ENCODE measurements around the gene SLC6A9.
A peak's percentile ranks its signal among the peaks of the same experiment; 100 is the strongest.

Gene SLC6A9

DNA sequence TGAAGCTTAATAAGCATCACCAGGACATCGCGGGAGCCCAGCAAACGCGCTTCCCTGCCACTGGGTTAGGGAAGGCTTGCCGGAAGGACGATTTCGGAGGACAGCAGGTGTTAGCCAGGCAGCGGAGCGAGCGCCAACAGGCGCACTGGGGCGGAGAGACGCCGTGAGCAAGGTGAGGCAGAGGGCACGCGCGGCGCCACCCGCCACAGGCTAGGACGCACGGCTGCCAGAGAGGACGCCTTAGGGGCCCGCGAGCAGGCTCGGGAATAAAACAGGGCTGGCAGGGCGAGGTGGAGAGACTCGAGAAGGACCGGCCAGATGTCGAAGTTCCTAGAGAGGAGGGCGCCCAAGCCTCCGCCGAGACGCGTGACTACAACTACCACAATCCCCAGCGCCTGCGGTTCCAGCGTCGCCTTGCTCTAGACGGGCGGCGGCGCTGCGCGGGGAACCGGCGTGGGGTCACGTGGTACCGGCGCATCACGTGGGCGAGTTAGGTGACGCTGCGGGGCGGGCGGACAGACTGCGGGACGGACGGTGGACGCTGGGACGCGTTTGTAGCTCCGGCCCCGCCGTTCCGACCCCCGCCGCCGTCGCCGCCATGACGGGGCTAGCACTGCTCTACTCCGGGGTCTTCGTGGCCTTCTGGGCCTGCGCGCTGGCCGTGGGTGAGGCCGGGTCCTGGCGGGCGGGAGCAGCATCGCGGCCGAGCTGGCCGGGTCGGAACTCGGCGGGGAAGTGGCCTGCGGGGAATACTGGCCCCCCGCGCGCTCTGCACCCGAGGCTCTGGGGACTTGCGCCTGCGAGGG is 56.6 kb downstream of the SLC6A9 start, which contains the start of gene ATP6V0B:
TSS of gene ATP6V0B (plus strand) at position 518 of the 806 bp plus-strand sequence. CDS start at position 599, 81 bp downstream.
- POLR2A ChIA-PET: interaction anchor here (0.7 to 3.5 kb wide), 16 partner anchors 9 to 324 kb away, joined by 3 to 25 read pairs (median 5); partner anchors contain the start of genes CCDC24, IPO13 and ST3GAL3
- TF ChIP-seq CTBP1 (IDR thresholded peaks at IDR 0.05; ENCODE audit: borderline replicate concordance) (no peak), L3MBTL2 (conservative IDR thresholded peaks at IDR 0.05) (peak; percentile 83)
- CTCF ChIA-PET: interaction anchor here (0.9 to 1.1 kb wide), 2 partner anchors 14 to 211 kb away, joined by 4 to 10 read pairs; no protein-coding TSS in a partner anchor
- DNase-seq (ENCODE audit: extremely low spot score): peak; percentile 94

- DNase-seq (ENCODE audit: extremely low spot score): no peak
- CTCF ChIA-PET: interaction anchor here (1.0 to 1.1 kb wide), 2 partner anchors 28 to 211 kb away, joined by 4 to 5 read pairs; no protein-coding TSS in a partner anchor
- POLR2A ChIA-PET: interaction anchor here (0.7 to 3.5 kb wide), 9 partner anchors 8 to 267 kb away, joined by 3 to 25 read pairs (median 5); partner anchors contain the start of genes IPO13 and ST3GAL3
- TF ChIP-seq FOXK2 (IDR thresholded peaks at IDR 0.05) (no peak), ELF4 (IDR thresholded peaks at IDR 0.05) (no peak), SP1 (IDR thresholded peaks at IDR 0.05) (no peak), ARNT (IDR thresholded peaks at IDR 0.05) (no peak), SUZ12 (IDR thresholded peaks at IDR 0.05) (no peak), L3MBTL2 (conservative IDR thresholded peaks at IDR 0.05) (no peak), HDGF (IDR thresholded peaks at IDR 0.05; ENCODE audit: borderline replicate concordance) (no peak), NFRKB (IDR thresholded peaks at IDR 0.05) (no peak), ZNF384 (IDR thresholded peaks at IDR 0.05) (no peak), FOXM1 (IDR thresholded peaks at IDR 0.05; ENCODE audit: borderline replicate concordance) (no peak), BHLHE40 (IDR thresholded peaks at IDR 0.05; ENCODE audit: borderline replicate concordance) (no peak), FOXA1 (IDR thresholded peaks at IDR 0.05) (no peak), PKNOX1 (IDR thresholded peaks at IDR 0.05) (no peak), TARDBP (IDR thresholded peaks at IDR 0.05) (no peak), CTBP1 (IDR thresholded peaks at IDR 0.05; ENCODE audit: borderline replicate concordance) (no peak)
Measured at GRCh38 chr1:43973981-43974442, 57.2 kb downstream of the SLC6A9 start.

- ChIA-PET CTCF (interaction anchor here (0.6 kb wide), 1 partner anchor 203 kb away, joined by 3 read pairs; no protein-coding TSS in a partner anchor), POLR2A (interaction anchor here (0.8 kb wide), 1 partner anchor 1125 kb away, joined by 3 read pairs; the partner anchor contains the start of gene ZNF691)
- no peak for TF ChIP-seq FOXA1 (IDR thresholded peaks at IDR 0.05)
- TF ChIP-seq SUZ12 (IDR thresholded peaks at IDR 0.05): no peak
- no peak for TF ChIP-seq HDGF (IDR thresholded peaks at IDR 0.05; ENCODE audit: borderline replicate concordance)
- no peak for TF ChIP-seq ZNF384 (IDR thresholded peaks at IDR 0.05)
- TF ChIP-seq PKNOX1 (IDR thresholded peaks at IDR 0.05): no peak
- no peak for TF ChIP-seq FOXM1 (IDR thresholded peaks at IDR 0.05; ENCODE audit: borderline replicate concordance)
- no peak for TF ChIP-seq LEF1 (IDR thresholded peaks at IDR 0.05; ENCODE audit: borderline replicate concordance)
- TF ChIP-seq CTBP1 (IDR thresholded peaks at IDR 0.05; ENCODE audit: borderline replicate concordance): no peak
- no peak for TF ChIP-seq SP1 (IDR thresholded peaks at IDR 0.05)
- no peak for TF ChIP-seq ELF4 (IDR thresholded peaks at IDR 0.05)
- no peak for TF ChIP-seq L3MBTL2 (conservative IDR thresholded peaks at IDR 0.05)
- TF ChIP-seq FOXK2 (IDR thresholded peaks at IDR 0.05): no peak
- no peak for TF ChIP-seq TARDBP (IDR thresholded peaks at IDR 0.05)
- TF ChIP-seq ARNT (IDR thresholded peaks at IDR 0.05): no peak
- TF ChIP-seq NFRKB (IDR thresholded peaks at IDR 0.05): no peak
- TF ChIP-seq BHLHE40 (IDR thresholded peaks at IDR 0.05; ENCODE audit: borderline replicate concordance): no peak
- no peak for DNase-seq (ENCODE audit: extremely low spot score)
Measured at GRCh38 chr1:43971336-43971980, 59.8 kb downstream of the SLC6A9 start.

DNA sequence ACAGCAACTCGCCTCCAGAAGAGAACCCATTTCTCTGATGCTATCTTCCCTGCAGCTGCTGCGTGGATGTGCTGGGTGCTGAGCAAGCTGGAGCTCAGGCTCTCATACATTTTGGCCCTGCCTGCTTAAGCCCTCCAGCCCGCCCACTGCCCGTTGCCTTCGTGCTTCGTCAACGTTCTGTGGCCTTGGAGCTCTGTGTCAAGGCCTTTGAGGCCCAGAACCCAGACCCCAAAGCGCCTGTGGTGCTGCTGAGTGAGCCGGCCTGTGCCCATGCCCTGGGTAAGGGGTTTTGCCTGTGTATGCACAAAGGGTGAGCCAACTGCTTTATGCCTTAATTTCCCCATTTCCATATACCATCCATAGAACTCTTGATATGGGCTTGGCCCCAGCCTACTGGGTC is 60.4 kb downstream of the SLC6A9 start:
- TF ChIP-seq NFRKB (IDR thresholded peaks at IDR 0.05) (no peak), FOXM1 (IDR thresholded peaks at IDR 0.05; ENCODE audit: borderline replicate concordance) (no peak), TARDBP (IDR thresholded peaks at IDR 0.05) (no peak), ARNT (IDR thresholded peaks at IDR 0.05) (no peak), ELF4 (IDR thresholded peaks at IDR 0.05) (no peak), SP1 (IDR thresholded peaks at IDR 0.05) (no peak), FOXK2 (IDR thresholded peaks at IDR 0.05) (no peak), L3MBTL2 (conservative IDR thresholded peaks at IDR 0.05) (no peak), PKNOX1 (IDR thresholded peaks at IDR 0.05) (no peak)
- DNase-seq (ENCODE audit: extremely low spot score): no peak
- ChIA-PET POLR2A (interaction anchor here (0.6 kb wide), 1 partner anchor 35 kb away, joined by 3 read pairs; no protein-coding TSS in a partner anchor), CTCF (no interaction called here)

GRCh38 chr1:43970502-43970901 is 60.8 kb downstream of the SLC6A9 start:
- no peak for DNase-seq (ENCODE audit: extremely low spot score)
- TF ChIP-seq SUZ12 (IDR thresholded peaks at IDR 0.05): no peak
- ChIA-PET CTCF (no interaction called here), POLR2A (interaction anchor here (0.6 kb wide), 1 partner anchor 35 kb away, joined by 3 read pairs; no protein-coding TSS in a partner anchor)
